Hypothalamus (tissue), 51 donors: ENCODE measurements around the gene APOL5.
"Not testable (repeated sequence)": the region's sequence is repeated elsewhere in the genome, so short reads cannot be mapped to it uniquely, and the experiment has no call there.

ENCODE experiments used
- DNase-seq, 51 donors: peaks; one replicate each; lab custom pipeline; 2025; lab: John Stamatoyannopoulos, UW

Gene APOL5

GRCh38 chr22:35717572-35717971, at the start of gene APOL5:
Gene APOL5, plus strand, starts transcription at chr22:35717872. Its CDS starts 0 bp downstream, at chr22:35717872.
- DNase-seq, result no peak

GRCh38 chr22:35674335-35674734, 43.3 kb upstream of the APOL5 start:
- no peak for DNase-seq

GRCh38 chr22:35676065-35676464, 41.6 kb upstream of the APOL5 start:
- not testable (repeated sequence) for DNase-seq

GRCh38 chr22:35677460-35678187, 40.0 kb upstream of the APOL5 start:
- DNase-seq, result no peak

GRCh38 chr22:35678836-35679235, 38.8 kb upstream of the APOL5 start:
- no peak for DNase-seq

- DNase-seq, result not testable (repeated sequence)
These were observed 38.2 kb upstream of the APOL5 start for GRCh38 chr22:35679492-35679891.

- no peak for DNase-seq
These were observed 36.1 kb upstream of the APOL5 start for GRCh38 chr22:35681454-35682052.

- DNase-seq, result no peak
These were observed 34.1 kb upstream of the APOL5 start for GRCh38 chr22:35683560-35683959.

GRCh38 chr22:35684270-35684700, 33.4 kb upstream of the APOL5 start:
- peak in 12 of 51 donors; percentile 1 to 37 (median 4) for DNase-seq

- no peak for DNase-seq
These were observed 32.9 kb upstream of the APOL5 start for GRCh38 chr22:35684732-35685131.

- no peak for DNase-seq
These were observed 31.9 kb upstream of the APOL5 start for GRCh38 chr22:35685731-35686130.

GRCh38 chr22:35686298-35686697, 31.4 kb upstream of the APOL5 start:
- DNase-seq, result no peak

- no peak for DNase-seq
These were observed 30.2 kb upstream of the APOL5 start for GRCh38 chr22:35687461-35687860.

- no peak for DNase-seq
These were observed 28.6 kb upstream of the APOL5 start for GRCh38 chr22:35688913-35689675.

GRCh38 chr22:35690001-35690400, 27.7 kb upstream of the APOL5 start:
- no peak for DNase-seq

- DNase-seq, result no peak
These were observed 22.5 kb upstream of the APOL5 start for GRCh38 chr22:35695202-35695601.

GRCh38 chr22:35697142-35697541, 20.5 kb upstream of the APOL5 start:
- DNase-seq, result no peak

GRCh38 chr22:35699852-35700251, 17.8 kb upstream of the APOL5 start:
- not testable (repeated sequence) for DNase-seq

- DNase-seq, result no peak
These were observed 13.6 kb upstream of the APOL5 start for GRCh38 chr22:35703861-35704584.

GRCh38 chr22:35705141-35705540, 12.5 kb upstream of the APOL5 start:
- DNase-seq, result no peak

GRCh38 chr22:35708453-35708852, 9.2 kb upstream of the APOL5 start:
- no peak for DNase-seq
